ENCODE measurements around the gene ZNF488.

ZNF488 gene

DNA sequence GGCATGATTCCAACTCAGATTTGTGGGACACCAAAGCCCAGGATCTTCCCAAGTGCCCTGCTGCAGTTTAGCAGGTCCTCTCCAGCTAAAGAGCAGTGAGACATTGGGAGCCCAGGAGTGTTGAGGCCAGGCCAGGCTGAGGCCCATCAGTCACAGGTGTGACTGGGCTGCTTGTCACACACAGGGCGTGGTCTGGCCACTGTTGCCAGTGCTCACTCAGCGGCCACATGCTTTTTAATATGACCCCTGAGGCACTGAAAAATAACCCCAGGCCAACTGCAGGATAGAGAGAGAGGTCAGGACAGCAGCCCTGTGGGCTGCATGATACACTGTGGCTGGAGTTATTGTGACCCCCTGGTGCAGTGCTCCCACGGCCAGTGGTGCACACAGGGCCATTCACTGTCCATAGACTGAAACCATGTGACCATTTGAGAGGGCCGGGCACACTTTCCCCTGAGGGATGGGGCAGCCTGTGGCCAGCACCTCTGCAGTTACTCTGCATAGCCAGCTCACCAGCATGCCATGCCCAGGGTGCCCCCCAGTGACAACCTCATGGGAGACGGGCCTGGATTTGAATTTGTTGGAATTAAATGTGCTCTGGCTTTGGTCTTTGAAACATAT lies 57.7 kb downstream of the ZNF488 start:
- DNase-seq = no peak

DNA sequence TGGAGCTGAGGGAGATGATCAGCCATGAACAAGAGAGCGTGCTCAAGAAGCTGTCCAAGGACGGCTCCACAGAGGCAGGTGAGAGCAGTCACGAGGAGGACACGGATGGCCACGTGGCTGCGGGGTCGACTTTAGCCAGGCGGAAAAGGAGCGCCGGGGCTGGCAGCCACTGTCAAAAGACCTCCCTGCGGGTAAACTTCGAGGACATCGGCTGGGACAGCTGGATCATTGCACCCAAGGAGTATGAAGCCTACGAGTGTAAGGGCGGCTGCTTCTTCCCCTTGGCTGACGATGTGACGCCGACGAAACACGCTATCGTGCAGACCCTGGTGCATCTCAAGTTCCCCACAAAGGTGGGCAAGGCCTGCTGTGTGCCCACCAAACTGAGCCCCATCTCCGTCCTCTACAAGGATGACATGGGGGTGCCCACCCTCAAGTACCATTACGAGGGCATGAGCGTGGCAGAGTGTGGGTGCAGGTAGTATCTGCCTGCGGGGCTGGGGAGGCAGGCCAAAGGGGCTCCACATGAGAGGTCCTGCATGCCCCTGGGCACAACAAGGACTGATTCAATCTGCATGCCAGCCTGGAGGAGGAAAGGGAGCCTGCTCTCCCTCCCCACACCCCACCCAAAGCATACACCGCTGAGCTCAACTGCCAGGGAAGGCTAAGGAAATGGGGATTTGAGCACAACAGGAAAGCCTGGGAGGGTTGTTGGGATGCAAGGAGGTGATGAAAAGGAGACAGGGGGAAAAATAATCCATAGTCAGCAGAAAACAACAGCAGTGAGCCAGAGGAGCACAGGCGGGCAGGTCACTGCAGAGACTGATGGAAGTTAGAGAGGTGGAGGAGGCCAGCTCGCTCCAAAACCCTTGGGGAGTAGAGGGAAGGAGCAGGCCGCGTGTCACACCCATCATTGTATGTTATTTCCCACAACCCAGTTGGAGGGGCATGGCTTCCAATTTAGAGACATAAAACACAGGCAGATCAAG lies 58.5 kb downstream of the ZNF488 start:
- no peak for DNase-seq

DNA sequence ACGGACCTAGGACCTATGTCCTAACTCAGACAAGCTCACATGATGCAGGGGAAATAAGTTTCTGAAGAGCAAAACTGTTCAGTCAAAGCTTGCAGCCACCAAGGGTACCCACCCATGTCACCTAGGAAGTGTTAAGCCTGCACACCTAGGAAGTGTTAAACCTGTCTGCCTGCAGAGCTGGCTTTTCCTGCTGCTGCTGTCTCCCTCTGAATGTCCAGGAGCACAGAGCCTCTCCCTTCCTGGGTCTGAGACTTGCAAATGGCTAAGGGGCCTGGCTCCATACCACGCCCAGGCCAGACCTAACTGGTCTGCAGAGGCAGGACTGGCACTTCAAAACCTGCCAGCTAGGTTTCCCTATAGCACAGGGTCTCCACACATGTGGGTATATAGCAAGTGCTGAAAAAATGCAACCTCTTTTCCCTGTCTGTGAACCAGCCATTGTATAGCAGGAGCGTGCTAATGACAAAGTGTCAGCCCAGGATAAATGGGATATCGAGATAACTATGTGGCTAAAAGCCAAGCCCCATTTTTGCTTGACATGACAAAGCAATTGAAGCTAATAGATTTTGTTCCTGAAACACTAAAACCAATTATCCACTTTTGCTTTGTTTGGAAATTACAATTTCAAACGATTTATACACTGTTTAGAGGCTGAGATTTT lies 60.3 kb downstream of the ZNF488 start:
- no peak for DNase-seq

DNA sequence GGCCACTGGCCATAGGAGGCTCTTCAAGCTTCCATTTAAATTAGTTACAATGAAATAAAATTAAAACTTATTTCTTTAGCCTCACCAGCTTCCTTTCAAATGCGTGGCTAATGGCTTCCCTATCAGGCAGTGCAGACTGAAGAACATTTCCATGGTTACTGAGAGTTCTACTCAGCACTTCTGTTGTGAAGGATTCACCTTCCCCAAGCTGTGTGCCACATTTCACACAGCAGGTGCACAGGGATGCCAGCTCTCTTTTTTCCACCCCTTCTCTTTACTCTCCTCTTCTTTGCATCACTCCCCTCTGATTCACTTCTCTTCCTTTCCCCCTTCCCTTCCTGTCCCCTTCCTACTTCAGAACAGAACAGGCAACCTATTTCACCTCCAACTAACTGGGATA lies 61.0 kb downstream of the ZNF488 start:
- DNase-seq = no peak

DNA sequence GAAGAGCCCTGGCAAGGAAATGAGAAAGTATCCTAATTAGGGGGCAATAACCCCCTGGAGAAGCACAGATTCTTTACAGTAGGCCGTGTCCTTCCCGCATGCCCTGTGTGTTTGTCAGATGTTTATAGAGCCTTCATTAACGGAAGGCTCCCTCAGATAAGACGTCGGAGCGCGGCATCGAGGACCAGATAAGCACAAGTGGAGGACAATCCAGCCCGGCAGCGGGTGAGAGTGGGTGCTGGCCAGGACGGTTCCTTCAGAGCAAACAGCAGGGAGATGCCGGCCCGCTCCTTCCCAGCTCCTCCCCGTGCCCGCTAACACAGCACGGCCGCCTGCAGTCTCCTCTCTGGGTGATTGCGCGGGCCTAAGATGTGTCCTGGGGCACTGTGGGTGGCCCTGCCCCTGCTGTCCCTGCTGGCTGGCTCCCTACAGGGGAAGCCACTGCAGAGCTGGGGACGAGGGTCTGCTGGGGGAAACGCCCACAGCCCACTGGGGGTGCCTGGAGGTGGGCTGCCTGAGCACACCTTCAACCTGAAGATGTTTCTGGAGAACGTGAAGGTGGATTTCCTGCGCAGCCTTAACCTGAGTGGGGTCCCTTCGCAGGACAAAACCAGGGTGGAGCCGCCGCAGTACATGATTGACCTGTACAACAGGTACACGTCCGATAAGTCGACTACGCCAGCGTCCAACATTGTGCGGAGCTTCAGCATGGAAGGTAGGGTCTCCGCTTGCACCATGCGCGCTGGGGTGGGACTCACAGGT lies 61.6 kb downstream of the ZNF488 start, which contains the start of gene GDF2:
Gene GDF2 (plus strand): TSS at position 155 of the 762 bp plus-strand sequence. CDS start 215 bp downstream, at position 370.
- DNase-seq = no peak

DNA sequence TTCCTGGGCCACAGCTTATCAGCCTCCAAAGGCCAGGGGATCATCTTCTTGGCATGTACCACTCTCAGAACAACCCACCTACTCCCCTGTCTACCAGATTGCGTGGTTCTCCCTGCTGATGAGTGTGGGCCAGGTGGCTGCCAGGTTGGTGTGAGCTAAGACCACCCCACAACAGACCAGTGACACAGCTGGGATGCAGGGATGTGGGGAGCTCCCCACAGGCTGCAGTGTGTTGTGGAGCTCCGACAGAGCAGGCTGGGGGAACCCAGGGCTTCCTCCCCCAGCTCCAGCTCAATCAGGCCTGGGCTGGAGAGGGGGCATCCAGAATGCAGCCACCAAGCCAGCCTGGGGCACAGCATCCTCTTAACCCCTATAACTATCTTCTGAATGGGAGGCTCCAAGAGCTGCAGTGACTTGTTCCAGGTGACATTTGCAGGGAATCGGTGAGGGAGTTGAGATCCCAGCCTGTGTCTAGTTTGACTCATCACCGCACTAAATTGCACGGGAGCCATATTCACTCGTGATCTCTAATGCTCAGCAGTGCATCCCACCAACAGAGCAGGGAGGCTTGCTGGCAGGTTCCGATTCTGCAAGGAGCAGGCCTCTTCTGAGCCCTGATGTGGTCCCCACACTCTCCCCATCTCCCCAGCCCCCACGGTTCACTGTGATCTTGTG lies 62.4 kb downstream of the ZNF488 start:
- no peak for DNase-seq

DNA sequence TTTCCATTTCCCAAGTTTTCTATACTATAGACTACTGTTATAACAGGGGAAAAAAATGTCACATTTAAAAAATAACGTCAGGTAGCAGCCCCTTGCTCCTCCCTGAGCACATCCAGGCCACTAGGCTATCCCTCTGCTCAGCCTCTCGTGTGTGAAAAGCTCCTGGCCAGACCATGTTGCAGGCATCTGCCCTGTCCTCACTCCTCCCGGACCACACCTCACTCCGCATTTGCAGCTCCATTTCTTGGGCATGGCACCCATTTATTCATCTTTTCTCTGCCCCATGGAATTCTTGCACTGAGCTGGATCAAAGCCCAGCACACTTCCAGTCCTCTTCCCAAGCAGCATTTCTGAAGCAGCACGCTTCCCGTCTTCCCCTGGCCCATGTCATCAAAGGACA lies 63.3 kb downstream of the ZNF488 start:
- no peak for DNase-seq

DNA sequence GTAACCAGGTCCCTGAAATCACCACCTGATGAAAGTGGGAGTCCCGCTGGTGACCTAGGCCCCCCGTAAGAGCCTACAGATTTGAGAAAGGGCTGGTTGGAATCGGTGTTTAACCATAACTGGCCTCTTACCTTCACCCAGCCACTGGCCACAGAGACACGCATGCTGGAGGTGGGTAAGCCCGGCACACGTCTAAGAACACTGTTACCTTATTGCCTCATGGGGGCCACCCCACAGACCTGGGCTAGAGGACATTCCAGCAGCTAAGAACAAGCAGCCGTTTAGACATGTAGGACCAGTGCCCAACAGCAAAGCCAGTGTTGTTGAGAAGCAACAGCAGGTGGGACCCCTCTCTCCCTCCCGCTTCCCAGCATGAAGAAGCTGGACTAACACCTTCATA lies 64.3 kb downstream of the ZNF488 start:
- no peak for DNase-seq

DNA sequence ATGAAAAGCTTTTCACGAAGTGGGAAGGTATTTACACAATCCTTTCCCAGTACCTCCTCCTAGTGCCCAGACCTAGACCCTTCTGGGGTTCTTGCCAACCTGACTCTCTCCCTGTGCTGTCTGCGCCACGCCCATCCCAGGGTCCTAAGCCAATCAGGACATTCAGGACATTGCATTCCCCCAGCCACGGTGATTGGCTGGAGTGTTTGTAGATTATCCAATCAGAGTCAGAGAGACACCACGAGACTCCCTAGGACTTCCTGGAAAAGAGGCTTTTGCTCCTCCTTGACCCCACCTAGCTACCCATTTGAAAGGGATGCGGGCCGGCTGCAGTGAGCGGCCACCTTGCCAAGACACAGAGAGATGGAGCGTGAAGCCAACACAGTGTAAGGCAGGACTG lies 65.4 kb downstream of the ZNF488 start:
- no peak for DNase-seq

DNA sequence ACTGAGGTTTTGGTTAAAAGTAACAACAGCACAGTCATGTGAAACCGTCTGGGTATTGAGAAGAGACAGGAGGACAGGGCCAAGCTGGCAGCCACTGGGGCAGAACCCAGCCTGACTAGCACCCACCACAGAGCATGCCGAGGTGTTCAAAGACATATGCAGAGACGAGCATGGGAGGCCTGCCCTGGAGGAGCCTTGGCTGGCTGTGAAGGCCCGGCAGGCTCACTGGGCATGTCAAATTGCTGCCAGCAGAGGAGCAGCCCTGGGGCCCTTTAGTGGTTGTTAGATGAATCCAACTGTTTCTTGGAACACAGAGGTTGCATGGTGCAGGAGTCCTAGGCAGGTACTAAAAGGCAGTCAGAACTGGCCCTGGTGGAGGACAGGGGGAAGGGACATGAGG lies 66.8 kb downstream of the ZNF488 start:
- DNase-seq = no peak

DNA sequence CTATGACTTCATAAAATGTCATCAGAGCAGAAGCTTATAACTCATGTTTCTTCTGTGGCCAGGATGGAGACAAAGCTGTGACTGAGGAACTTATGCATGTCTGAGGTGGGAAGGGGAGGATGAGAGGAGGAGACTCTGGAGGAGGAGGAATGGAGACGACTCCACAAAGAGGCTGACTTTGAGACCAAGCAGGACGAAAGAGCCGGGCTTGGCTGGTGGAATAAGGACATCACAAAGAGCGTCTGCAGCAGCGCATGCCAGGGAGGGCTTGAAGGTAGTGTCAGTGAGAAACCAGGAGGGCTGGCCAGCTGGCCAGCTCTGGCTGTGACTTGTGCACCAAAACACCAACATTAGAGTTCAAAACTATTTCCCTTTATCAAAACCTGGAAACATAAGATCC lies 68.0 kb downstream of the ZNF488 start:
- DNase-seq = no peak

Data from CD4-positive, alpha-beta T cell treated with Interleukin-17A for 4 hours (primary cell).